22Rv1 (cell line): ENCODE data around the gene RAB15.

ENCODE experiments used
- H3K27ac ChIP-seq: fragments of 450-650 bp; 2 replicates; pipeline ENCODE4 v1.5.1; 2017
- CTCF ChIP-seq: fragments of 450-650 bp; IDR thresholded peaks from 2 replicates; pipeline ENCODE4 v1.5.1; 2017; ENCODE audit warnings: mild to moderate bottlenecking
- ZFX ChIP-seq: fragments of 450-650 bp; IDR thresholded peaks from 2 replicates; pipeline ENCODE4 v1.6.1; 2017; ENCODE audit warnings: antibody characterized with exemption, borderline replicate concordance

RAB15 gene

GRCh38 chr14:64943556-64943955, 28.6 kb downstream of the RAB15 start:
- TF ChIP-seq ZFX (no peak), CTCF (no peak)
- no peak overlapping the region for H3K27ac ChIP-seq

GRCh38 chr14:64942531-64943111, 29.5 kb downstream of the RAB15 start, which contains the start of gene GPX2:
TSS of gene GPX2 (minus strand) at chr14:64942745. CDS start at chr14:64942726, 19 bp downstream.
- no peak for TF ChIP-seq CTCF
- peak within 1 kb of the TSS; percentile 42; the same call in 1 of the 2 replicates for H3K27ac ChIP-seq

GRCh38 chr14:64940336-64940910, 31.7 kb downstream of the RAB15 start:
- no peak for TF ChIP-seq ZFX
- no peak for TF ChIP-seq CTCF
- no peak overlapping the region for H3K27ac ChIP-seq

- H3K27ac ChIP-seq, result no peak overlapping the region
- no peak for TF ChIP-seq ZFX
- no peak for TF ChIP-seq CTCF
Measured at GRCh38 chr14:64939817-64940190, 32.3 kb downstream of the RAB15 start.

- 0 out of 2 replicates have a peak overlapping the region, but pooled peaks have one; percentile 11 for H3K27ac ChIP-seq
Measured at GRCh38 chr14:64938972-64939816, 32.9 kb downstream of the RAB15 start.

GRCh38 chr14:64937821-64938193, 34.3 kb downstream of the RAB15 start:
- no peak overlapping the region for H3K27ac ChIP-seq
- TF ChIP-seq CTCF (peak; percentile 38), ZFX (no peak)

More at GRCh38 chr14:64938972-64939816, 32.9 kb downstream of the RAB15 start:
- TF ChIP-seq ZFX, result no peak
- no peak for TF ChIP-seq CTCF
